Dendritic cell treated with granulocyte-macrophage colony-stimulating factor and Interleukin-4, amounts not matched to agents 40 ng/mL and 50 ng/mL, for 4 days (primary cell): ENCODE data around the gene MYBPC2.

Experiments used
- H3K27ac Mint-ChIP-seq: one replicate; pipeline ENCODE4 v1.8.0; 2022; ENCODE audit warnings: mild to moderate bottlenecking, mixed read lengths
- H3K27me3 Mint-ChIP-seq: one replicate; pipeline ENCODE4 v1.8.0; 2022; ENCODE audit warnings: mild to moderate bottlenecking, mixed read lengths
- H3K36me3 Mint-ChIP-seq: one replicate; pipeline ENCODE4 v1.8.0; 2022; ENCODE audit warnings: low read depth, mixed read lengths
- H3K4me1 Mint-ChIP-seq: one replicate; pipeline ENCODE4 v1.8.0; 2022; ENCODE audit warnings: low read depth, mixed read lengths
- H3K4me3 Mint-ChIP-seq: one replicate; pipeline ENCODE4 v1.8.0; 2022; ENCODE audit warnings: mild to moderate bottlenecking, moderate library complexity, mixed read lengths
- H3K9me3 Mint-ChIP-seq: one replicate; pipeline ENCODE4 v1.8.0; 2022; ENCODE audit warnings: mixed read lengths
- intact Hi-C: fragments of 100-400 bp; cut with micrococcal nuclease; formaldehyde crosslinking; loops from one replicate; pipeline ENCODE4 v1.15.0; 2022

MYBPC2 gene

DNA sequence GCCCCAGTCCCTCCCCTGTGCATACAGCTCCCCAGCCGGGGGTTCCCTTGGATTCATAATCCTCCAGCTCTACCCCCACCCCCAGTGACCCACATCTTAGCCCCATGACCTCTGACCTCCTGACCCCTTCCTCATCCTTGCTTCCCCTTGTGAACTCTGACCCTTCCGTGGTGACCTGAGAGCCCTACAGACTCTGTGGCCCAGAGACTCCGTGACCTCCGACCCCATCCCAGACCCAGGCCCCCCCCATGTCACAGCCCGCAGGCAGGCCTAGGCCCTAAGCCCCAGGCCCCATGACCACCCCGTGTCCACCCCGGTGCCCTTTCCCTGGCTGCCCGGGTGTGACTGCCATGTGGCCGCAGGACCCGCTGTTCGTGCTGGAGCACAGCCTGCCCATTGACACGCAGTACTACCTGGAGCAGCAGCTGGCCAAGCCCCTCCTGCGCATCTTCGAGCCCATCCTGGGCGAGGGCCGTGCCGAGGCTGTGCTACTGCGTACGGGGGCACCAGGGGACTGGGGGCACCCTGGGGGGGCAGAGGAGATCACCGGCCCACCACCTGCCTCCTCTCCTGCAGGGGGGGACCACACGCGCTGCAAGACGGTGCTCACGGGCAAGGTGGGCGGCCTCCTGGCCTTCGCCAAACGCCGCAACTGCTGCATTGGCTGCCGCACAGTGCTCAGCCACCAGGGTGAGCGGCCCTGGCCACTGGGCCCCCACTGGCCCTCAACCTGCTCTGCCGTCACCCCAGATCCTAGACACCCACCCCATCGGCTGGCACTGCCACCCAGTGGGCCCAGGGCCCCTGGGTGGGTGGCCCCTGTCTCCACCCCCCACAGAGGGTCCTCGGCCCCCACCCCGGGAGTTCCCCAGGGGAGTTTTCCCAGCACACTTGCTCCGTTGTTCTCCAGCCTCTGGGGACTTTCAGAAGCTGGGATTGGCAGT is 16.4 kb upstream of the MYBPC2 start:
- Mint-ChIP-seq H3K9me3 (no peaks in the 10 kb centered on the region), H3K4me3 (peak overlapping the region; percentile 32), H3K36me3 (peaks cover 44% of the 10 kb centered on the region), H3K27me3 (peaks cover 31% of the 10 kb centered on the region), H3K27ac (peak overlapping the region; percentile 86), H3K4me1 (peaks cover 52% of the 10 kb centered on the region)
- intact Hi-C loops: loop anchor here (5.0 kb wide), 1 partner anchor 46 kb away; no protein-coding TSS in a partner anchor

DNA sequence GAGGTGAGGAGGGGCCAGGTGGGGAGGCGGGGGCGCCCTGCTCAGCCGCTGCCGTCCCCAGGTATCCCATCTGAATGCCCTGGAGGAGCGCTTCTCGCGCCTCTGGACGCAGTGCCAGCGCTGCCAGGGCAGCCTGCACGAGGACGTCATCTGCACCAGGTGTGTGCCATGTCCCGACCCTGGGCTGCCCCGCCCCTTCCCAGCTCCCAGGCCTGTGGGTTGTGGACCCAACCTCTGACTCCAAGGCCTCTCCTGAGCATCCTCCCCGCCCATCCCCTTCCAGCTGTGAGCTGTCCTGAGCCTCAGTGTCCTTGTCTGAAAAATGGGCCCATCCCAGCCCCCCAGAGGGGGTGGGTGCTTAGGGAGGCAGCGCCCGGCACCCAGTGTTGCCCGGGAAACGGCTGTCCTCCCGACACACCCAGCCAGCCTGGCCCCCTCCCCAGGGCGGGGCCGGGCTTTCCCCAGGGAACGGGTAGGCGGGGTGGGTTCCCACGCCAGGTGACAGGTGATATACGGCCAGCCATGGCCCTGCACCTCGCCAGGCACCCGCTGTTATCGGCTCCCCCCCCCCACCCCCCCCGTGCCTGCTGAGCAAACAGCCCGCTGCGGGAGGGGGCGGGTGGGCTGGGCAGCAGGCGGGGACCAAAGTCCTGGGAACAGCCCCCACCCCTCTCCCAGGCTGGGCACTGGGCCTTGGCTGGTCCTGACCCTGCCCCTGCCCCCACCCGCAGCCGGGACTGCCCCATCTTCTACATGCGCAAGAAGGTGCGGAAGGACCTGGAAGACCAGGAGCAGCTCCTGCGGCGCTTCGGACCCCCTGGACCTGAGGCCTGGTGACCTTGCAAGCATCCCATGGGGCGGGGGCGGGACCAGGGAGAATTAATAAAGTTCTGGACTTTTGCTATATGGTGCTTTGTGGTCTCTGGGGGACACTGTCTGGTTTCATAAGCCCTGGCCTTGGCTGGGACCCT is 15.3 kb upstream of the MYBPC2 start:
- intact Hi-C loops: loop anchor here (5.0 kb wide), 1 partner anchor 45 kb away; no protein-coding TSS in a partner anchor
- Mint-ChIP-seq H3K9me3 (no peaks in the 10 kb centered on the region), H3K4me3 (no peak overlapping the region), H3K27me3 (peaks cover 31% of the 10 kb centered on the region), H3K36me3 (peaks cover 33% of the 10 kb centered on the region), H3K27ac (no peak overlapping the region), H3K4me1 (peaks cover 52% of the 10 kb centered on the region)

DNA sequence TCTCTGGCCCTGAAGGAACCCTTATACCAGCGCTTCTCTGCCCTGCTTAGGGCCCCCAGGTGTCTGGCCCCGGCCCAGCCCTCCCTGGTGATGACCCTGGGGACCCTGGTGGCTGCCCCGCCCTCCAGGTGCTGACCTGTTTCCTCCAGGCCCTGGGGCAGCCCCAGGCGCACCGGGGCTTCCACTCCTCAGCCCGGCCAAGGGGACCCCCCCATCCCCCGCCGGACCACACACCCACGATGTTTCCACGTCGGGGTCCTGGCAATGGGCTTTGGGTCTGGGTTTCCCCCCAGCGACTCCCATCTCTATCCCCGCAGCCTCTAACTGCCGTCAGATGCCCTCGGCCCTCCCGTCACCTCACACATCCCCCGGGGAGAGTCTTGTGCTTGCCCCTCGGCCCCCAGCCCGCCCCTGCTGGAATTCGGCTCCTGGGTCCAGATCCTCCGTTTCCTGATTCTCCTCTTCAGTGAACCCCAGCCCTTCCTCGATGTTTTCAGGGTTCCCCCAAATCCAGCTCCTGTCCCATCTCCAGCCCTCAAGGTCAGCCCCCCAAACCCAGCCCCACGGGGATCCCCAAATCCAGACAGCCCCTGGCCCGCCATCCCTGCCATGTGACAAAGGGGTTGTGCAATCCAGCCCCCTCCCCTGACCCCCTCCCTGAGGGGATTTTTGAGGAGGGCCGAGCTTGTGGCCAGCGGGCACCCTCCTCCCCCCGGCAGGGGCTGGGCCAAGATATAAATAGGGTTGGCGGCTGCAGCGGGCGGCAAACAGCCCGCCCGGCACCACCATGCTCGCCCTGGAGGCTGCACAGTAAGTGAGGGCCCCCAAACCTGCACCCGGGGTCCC is 14.3 kb upstream of the MYBPC2 start, which contains the start of gene SPIB:
TSS of gene SPIB (plus strand) at position 763 of the 846 bp plus-strand sequence. CDS start at position 788, 25 bp downstream.
- peaks cover 23% of the 10 kb centered on the region for H3K36me3 Mint-ChIP-seq
- H3K4me3 Mint-ChIP-seq: peak within 1 kb of the TSS; percentile 39
- intact Hi-C loops: loop anchor here (5.0 kb wide), 1 partner anchor 44 kb away; no protein-coding TSS in a partner anchor
- H3K27ac Mint-ChIP-seq: peak within 1 kb of the TSS; percentile 8
- peaks cover 52% of the 10 kb centered on the region for H3K4me1 Mint-ChIP-seq
- H3K27me3 Mint-ChIP-seq: peaks cover 31% of the 10 kb centered on the region
- no peaks in the 10 kb centered on the region for H3K9me3 Mint-ChIP-seq

DNA sequence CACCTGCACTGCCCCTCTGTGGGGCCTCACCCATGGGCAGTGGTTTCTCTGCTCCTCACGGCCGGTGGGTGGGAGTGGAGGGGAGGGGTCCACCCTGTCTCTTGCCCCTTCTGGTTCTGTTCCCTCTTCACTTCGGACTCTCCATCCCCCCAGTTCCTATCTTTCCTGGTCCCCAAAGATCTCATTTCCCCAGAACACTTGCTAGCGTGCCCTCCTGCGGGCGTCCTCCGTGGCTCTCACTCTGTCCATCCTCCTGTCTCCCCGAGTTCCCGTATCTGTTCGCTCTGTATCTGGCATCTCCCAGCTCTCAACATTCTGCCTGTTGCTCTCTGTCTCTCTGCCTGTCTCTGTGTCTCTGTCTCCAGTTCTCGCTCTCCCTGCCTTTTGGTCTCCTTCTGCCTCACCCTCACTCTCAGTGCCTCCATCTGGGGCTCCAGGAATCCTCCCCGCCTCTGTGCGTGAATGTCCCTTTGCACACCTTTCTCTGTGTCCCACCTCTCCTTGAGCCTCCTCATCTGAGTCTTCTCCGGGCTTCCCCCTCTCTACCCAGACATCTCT is 13.6 kb upstream of the MYBPC2 start:
- H3K27me3 Mint-ChIP-seq: peaks cover 31% of the 10 kb centered on the region
- intact Hi-C loops: loop anchor here (5.0 kb wide), 1 partner anchor 43 kb away; no protein-coding TSS in a partner anchor
- peaks cover 16% of the 10 kb centered on the region for H3K36me3 Mint-ChIP-seq
- peaks cover 52% of the 10 kb centered on the region for H3K4me1 Mint-ChIP-seq
- no peaks in the 10 kb centered on the region for H3K9me3 Mint-ChIP-seq
- peak overlapping the region; percentile 8 for H3K27ac Mint-ChIP-seq
- H3K4me3 Mint-ChIP-seq: peak overlapping the region; percentile 39

- H3K4me3 Mint-ChIP-seq: no peak overlapping the region
- peaks cover 31% of the 10 kb centered on the region for H3K27me3 Mint-ChIP-seq
- peaks cover 47% of the 10 kb centered on the region for H3K4me1 Mint-ChIP-seq
- H3K27ac Mint-ChIP-seq: peak overlapping the region; percentile 8
- no peaks in the 10 kb centered on the region for H3K9me3 Mint-ChIP-seq
- intact Hi-C loops: loop anchor here (5.0 kb wide), 1 partner anchor 43 kb away; no protein-coding TSS in a partner anchor
- H3K36me3 Mint-ChIP-seq: peaks cover 11% of the 10 kb centered on the region
Measured at GRCh38 chr19:50419580-50420035, 13.1 kb upstream of the MYBPC2 start.

GRCh38 chr19:50420127-50420526 is 12.6 kb upstream of the MYBPC2 start:
- H3K9me3 Mint-ChIP-seq: no peaks in the 10 kb centered on the region
- H3K27ac Mint-ChIP-seq: no peak overlapping the region
- peaks cover 42% of the 10 kb centered on the region for H3K4me1 Mint-ChIP-seq
- no peak overlapping the region for H3K4me3 Mint-ChIP-seq
- H3K27me3 Mint-ChIP-seq: peaks cover 31% of the 10 kb centered on the region
- intact Hi-C loops: no loop called here
- peaks cover 8% of the 10 kb centered on the region for H3K36me3 Mint-ChIP-seq

DNA sequence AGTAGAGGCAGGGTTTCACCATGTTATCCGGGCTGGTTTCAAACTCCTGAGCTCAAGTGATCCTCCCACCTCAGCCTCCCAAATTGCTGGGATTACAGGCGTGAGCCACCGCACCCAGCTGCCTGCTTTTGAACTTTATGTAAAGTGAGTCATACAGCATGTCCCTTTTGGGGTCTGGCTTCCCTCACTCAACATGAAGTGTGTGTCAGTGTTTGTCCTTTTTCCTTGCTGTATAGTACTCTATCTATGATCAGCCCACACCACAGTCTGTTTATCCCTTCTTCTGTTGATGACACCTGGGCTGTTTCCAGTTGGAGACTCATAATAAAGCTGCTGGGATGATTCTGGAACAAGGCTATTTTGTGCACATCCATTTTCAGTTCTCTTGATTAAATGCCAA is 11.9 kb upstream of the MYBPC2 start:
- Mint-ChIP-seq H3K4me3 (no peak overlapping the region), H3K27ac (no peak overlapping the region), H3K9me3 (no peaks in the 10 kb centered on the region), H3K27me3 (peaks cover 31% of the 10 kb centered on the region), H3K4me1 (peaks cover 35% of the 10 kb centered on the region), H3K36me3 (peaks cover 8% of the 10 kb centered on the region)
- intact Hi-C loops: no loop called here

DNA sequence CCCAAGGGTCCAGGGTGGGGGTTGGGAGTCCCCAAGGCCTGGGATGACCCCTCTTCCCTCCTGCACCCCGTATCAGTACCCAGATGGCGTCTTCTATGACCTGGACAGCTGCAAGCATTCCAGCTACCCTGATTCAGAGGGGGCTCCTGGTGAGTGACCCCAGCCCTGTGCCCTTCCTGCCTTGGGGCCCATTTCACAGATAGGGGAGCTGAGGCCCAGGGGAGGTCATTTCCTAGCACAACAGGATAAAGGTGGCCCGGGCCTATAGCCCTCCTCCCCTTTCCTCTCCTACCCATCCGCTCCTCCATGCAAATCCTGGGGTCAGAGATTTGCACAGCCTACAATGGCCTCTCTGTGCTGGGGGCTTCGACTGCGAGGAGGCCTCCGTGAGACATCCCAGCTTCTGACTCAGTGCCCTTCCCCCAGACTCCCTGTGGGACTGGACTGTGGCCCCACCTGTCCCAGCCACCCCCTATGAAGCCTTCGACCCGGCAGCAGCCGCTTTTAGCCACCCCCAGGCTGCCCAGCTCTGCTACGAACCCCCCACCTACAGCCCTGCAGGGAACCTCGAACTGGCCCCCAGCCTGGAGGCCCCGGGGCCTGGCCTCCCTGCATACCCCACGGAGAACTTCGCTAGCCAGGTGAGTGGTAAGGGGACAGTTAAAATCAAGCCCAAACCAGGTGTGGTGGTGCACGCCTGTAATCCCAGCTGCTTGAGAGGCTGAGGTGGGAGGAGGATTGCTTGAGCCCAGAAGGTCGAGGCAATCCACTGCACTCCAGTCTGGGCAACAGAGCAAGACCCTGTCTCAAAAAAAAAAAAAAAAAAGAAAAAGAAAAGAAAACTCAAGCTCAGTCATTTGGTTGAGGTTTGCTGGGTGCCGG is 10.1 kb upstream of the MYBPC2 start:
- Mint-ChIP-seq H3K9me3 (no peaks in the 10 kb centered on the region), H3K36me3 (peaks cover 8% of the 10 kb centered on the region), H3K4me3 (no peak overlapping the region), H3K27me3 (peaks cover 31% of the 10 kb centered on the region), H3K4me1 (peaks cover 22% of the 10 kb centered on the region), H3K27ac (peak overlapping the region; percentile 54)
- intact Hi-C loops: no loop called here

DNA sequence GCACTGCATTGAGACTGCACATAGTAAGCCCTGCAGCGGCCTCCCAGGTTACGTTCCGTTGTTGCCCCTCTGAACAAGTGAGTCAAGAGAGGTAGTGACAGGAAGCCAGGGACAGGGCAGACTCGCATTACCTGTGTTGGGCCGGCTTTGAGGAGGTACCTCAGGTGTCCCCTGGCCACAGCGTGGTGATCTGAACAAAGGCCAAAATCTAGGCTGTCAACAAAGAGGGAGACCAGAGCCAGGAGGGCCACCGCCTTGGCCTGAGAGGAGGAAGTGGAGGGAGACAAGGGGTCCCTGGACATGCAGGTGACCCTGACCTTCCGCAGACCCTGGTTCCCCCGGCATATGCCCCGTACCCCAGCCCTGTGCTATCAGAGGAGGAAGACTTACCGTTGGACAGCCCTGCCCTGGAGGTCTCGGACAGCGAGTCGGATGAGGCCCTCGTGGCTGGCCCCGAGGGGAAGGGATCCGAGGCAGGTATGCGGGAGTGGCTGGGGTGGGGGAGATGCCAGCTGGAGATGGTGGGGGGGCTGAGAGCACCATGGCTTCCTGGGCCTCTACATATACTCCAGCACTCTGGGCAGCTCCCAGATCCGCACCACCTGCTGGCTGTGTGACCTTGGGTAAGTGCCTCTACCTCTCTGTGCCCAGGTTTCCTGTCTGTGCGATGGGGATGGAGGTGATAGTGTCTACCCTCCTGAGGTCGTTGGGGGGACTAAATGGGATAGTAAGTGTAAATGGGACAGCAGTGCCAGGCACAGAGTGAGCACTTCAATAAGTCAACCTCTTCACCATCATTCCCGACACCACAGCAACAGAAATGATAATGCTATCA is 9.2 kb upstream of the MYBPC2 start:
- peak overlapping the region; percentile 54 for H3K27ac Mint-ChIP-seq
- intact Hi-C loops: no loop called here
- peaks cover 4% of the 10 kb centered on the region for H3K36me3 Mint-ChIP-seq
- H3K27me3 Mint-ChIP-seq: peaks cover 24% of the 10 kb centered on the region
- H3K4me1 Mint-ChIP-seq: peaks cover 24% of the 10 kb centered on the region
- H3K4me3 Mint-ChIP-seq: no peak overlapping the region
- H3K9me3 Mint-ChIP-seq: no peaks in the 10 kb centered on the region

- Mint-ChIP-seq H3K27me3 (peaks cover 4% of the 10 kb centered on the region), H3K36me3 (no peaks in the 10 kb centered on the region), H3K9me3 (no peaks in the 10 kb centered on the region), H3K4me3 (no peak overlapping the region), H3K4me1 (peaks cover 27% of the 10 kb centered on the region), H3K27ac (no peak overlapping the region)
- intact Hi-C loops: no loop called here
Measured at GRCh38 chr19:50425581-50425980, 7.1 kb upstream of the MYBPC2 start.

GRCh38 chr19:50427318-50427925 is 5.3 kb upstream of the MYBPC2 start:
- peak overlapping the region; percentile 99 for H3K27ac Mint-ChIP-seq
- peaks cover 40% of the 10 kb centered on the region for H3K4me1 Mint-ChIP-seq
- peaks cover 6% of the 10 kb centered on the region for H3K36me3 Mint-ChIP-seq
- no peaks in the 10 kb centered on the region for H3K9me3 Mint-ChIP-seq
- intact Hi-C loops: no loop called here
- peaks cover 1% of the 10 kb centered on the region for H3K27me3 Mint-ChIP-seq
- peak overlapping the region; percentile 64 for H3K4me3 Mint-ChIP-seq
